GM12878 (cell line): ENCODE data around the gene SDC1. TPM values are rescaled to one million over a fixed set of nuclear protein-coding genes. Genes with fewer than 3 reads are reported as not detected.

ENCODE experiments used
- ATAC-seq: fragments of 200-7000 bp; cut with Tn5 transposase; 3 replicates; pipeline ENCODE4 v1.9.1; 2020; ENCODE audit warnings: mild to moderate bottlenecking, moderate library complexity
- BruUV-seq: library from RNA; stranded (reverse); fragments of 400-500 nt; replicated peaks from 2 replicates; lab custom pipeline; 2021; lab: Mats Ljungman, UMichigan
- CTCF ChIA-PET: fragments of 300-600 bp; sonication (Branson Sonifier 250); formaldehyde crosslinking; extraction: SDS; loops from one replicate; lab custom pipeline; 2021; ENCODE audit warnings: inconsistent platforms; lab: Yijun Ruan, JAX
- POLR2A ChIA-PET: fragments of 350-600 bp; formaldehyde crosslinking; extraction: SDS; loops from one replicate; lab custom pipeline; 2021; ENCODE audit warnings: inconsistent platforms; lab: Charles Lee
- RAD21 ChIA-PET: fragments of 300-600 bp; sonication (Branson Sonifier 250); formaldehyde crosslinking; loops from one replicate; lab custom pipeline; 2023; ENCODE audit warnings: antibody characterized with exemption; ENCODE audit not compliant: unreplicated experiment; lab: Charles Lee
- SMC1A ChIA-PET: fragments of 300-600 bp; sonication (Branson Sonifier 250); formaldehyde crosslinking; loops from one replicate; lab custom pipeline; 2023; ENCODE audit not compliant: unreplicated experiment, uncharacterized antibody; lab: Charles Lee
- DNase-seq: peaks from one replicate; pipeline ENCODE4 v3.0.0-alpha.2; 2011; ENCODE audit warnings: low read depth, low spot score
- FAIRE-seq: peaks from 3 replicates; lab custom pipeline; 2011; peaks lifted over from hg19 to GRCh38; lab: Jason Lieb, UNC
- H2AFZ ChIP-seq: 2 replicates; pipeline ENCODE4 v1.6.0; 2011; ENCODE audit warnings: low read depth, low read length, control low read depth; ENCODE audit not compliant: control insufficient read depth
- H3K27ac ChIP-seq: 2 replicates; pipeline ENCODE4 v1.5.1; 2011; ENCODE audit warnings: control low read depth; ENCODE audit not compliant: control insufficient read depth, insufficient read depth
- H3K27me3 ChIP-seq, 2 experiments: replicated peaks in 1 of 2; 2 replicates each; pipeline versions ENCODE4 v1.6.0 to v1.6.1; 2011; ENCODE audit warnings: low read length in 1 of 2; ENCODE audit not compliant: control insufficient read depth in 2 of 2, insufficient read depth in 2 of 2
- H3K36me3 ChIP-seq, 2 experiments: 2 replicates each; pipeline ENCODE4 v1.5.1; 2011; ENCODE audit warnings: low read length in 1 of 2; ENCODE audit not compliant: control insufficient read depth in 2 of 2, insufficient read depth in 2 of 2
- H3K4me1 ChIP-seq: 2 replicates; pipeline ENCODE4 v1.6.1; 2011; ENCODE audit warnings: mild to moderate bottlenecking, low read length, moderate library complexity, mixed read lengths; ENCODE audit not compliant: control insufficient read depth, insufficient read depth
- H3K4me2 ChIP-seq: 2 replicates; pipeline ENCODE4 v1.6.0; 2011; ENCODE audit warnings: control low read depth; ENCODE audit not compliant: control insufficient read depth, insufficient read depth
- H3K4me3 ChIP-seq: fragments of 200-600 bp; sonication (generic); 2 replicates; pipeline ENCODE4 v1.5.1; 2016
- H3K79me2 ChIP-seq: 2 replicates; pipeline ENCODE4 v1.6.0; 2011; ENCODE audit warnings: low read length; ENCODE audit not compliant: control insufficient read depth, insufficient read depth
- H3K9ac ChIP-seq: 2 replicates; pipeline ENCODE4 v1.8.0; 2011; ENCODE audit warnings: low read length, control low read depth, mixed read lengths; ENCODE audit not compliant: control insufficient read depth, insufficient read depth
- H3K9me3 ChIP-seq: replicated peaks from 3 replicates; pipeline ENCODE4 v1.5.1; 2011; ENCODE audit warnings: mild to moderate bottlenecking, low read length; ENCODE audit not compliant: control insufficient read depth, insufficient read depth
- H4K20me1 ChIP-seq: 2 replicates; pipeline ENCODE4 v1.6.0; 2011; ENCODE audit not compliant: control insufficient read depth, insufficient read depth
- ASH2L ChIP-seq: fragments of 300-600, 200-600 bp; sonication (generic); IDR thresholded peaks from 2 replicates; pipeline ENCODE4 v1.6.1; 2017; ENCODE audit warnings: low read depth, mild to moderate bottlenecking, borderline replicate concordance
- CEBPZ ChIP-seq: fragments of 150-350 bp; IDR thresholded peaks from 2 replicates; pipeline ENCODE4 v1.6.1; 2016; ENCODE audit warnings: low read depth, low read length
- HDAC6 ChIP-seq: fragments of 200-600 bp; sonication (generic); IDR thresholded peaks from one replicate; pipeline ENCODE4 v1.8.0; 2017; ENCODE audit warnings: antibody characterized with exemption; ENCODE audit not compliant: unreplicated experiment
- MYC ChIP-seq: IDR thresholded peaks from 2 replicates; pipeline ENCODE4 v1.6.1; 2011; ENCODE audit warnings: mild to moderate bottlenecking, low read length, moderate library complexity, inconsistent platforms; ENCODE audit not compliant: insufficient read depth, insufficient replicate concordance, insufficient read length, severe bottlenecking
- PKNOX1 ChIP-seq: fragments of 450-650 bp; IDR thresholded peaks from 2 replicates; pipeline ENCODE4 v1.6.1; 2016; ENCODE audit warnings: mild to moderate bottlenecking
- WGBS: methylation state at CpG from one replicate; pipeline ENCODE4 v1.1.6; 2016; ENCODE audit warnings: low lambda C conversion rate; ENCODE audit not compliant: insufficient replicate concordance, insufficient coverage; ENCODE audit errors: missing lambda C conversion rate; 5-methylcytosine and 5-hydroxymethylcytosine counted together
- in situ Hi-C: fragments of 300-500 bp; cut with MboI; formaldehyde crosslinking; loops from 9 replicates; pipeline ENCODE4 v1.14.3; 2018; ENCODE audit warnings: mixed read lengths
- intact Hi-C: fragments of 100-400 bp; cut with micrococcal nuclease; formaldehyde crosslinking; loops from one replicate; pipeline ENCODE4 v1.14.2; 2022; ENCODE audit not compliant: unreplicated experiment
- polyA plus RNA-seq, 11 experiments: library from polyadenylated mRNA; depleted of rRNA in 4 of 11; unstranded in 6 of 11; stranded (reverse) in 5 of 11; fragments of >200 nt; fragmentation: Nextera tagmentation in 4 of 11; fragmentation: Illumina TruSeq in 1 of 11; extraction: Ambion mirVana in 4 of 11; extraction: Trizol in 1 of 11; gene quantifications; 1 replicate in 1 of 11; 2 replicates in 10 of 11; pipeline versions ENCODE4 v1.2.1 to v1.2.3, GENCODE V29; 2011 to 2016; ENCODE audit warnings: inconsistent platforms in 2 of 11, missing spikeins in 2 of 11, low read depth in 1 of 11
- total RNA-seq, 4 experiments: library from RNA; depleted of rRNA in 3 of 4; stranded (reverse); fragments of >200 nt in 3 of 4; fragmentation: Illumina TruSeq in 1 of 4; extraction: Trizol in 1 of 4; gene quantifications; 2 replicates each; pipeline versions ENCODE4 v1.2.1 to v1.2.3, GENCODE V29; 2013 to 2021

The SDC1 gene
- total and polyA plus RNA-seq, 10 of the 15 experiments (the other 5 are each of a cell fraction or from before 2014, with no cell fraction given): 0.85 to 36.8 (median 23.7) TPM

- no peak overlapping the region for H3K9ac ChIP-seq
- no peaks in the 10 kb centered on the region for H4K20me1 ChIP-seq
- CTCF ChIA-PET: interaction anchor here (0.9 to 1.4 kb wide), 3 partner anchors 33 to 37 kb away, joined by 3 to 7 read pairs (median 3); partner anchors contain the start of gene SDC1
- no TSS peak for BruUV-seq
- POLR2A ChIA-PET: interaction anchor here (1.5 kb wide), 1 partner anchor 34 kb away, joined by 3 read pairs; no protein-coding TSS in a partner anchor
- ATAC-seq (no peak), FAIRE-seq (no peak), DNase-seq (no peak)
- no peak overlapping the region for H2AFZ ChIP-seq
- no peak overlapping the region for H3K27ac ChIP-seq
- no peaks in the 10 kb centered on the region for H3K36me3 ChIP-seq
- no peak overlapping the region for H3K4me3 ChIP-seq
- no peak for TF ChIP-seq HDAC6
- TF ChIP-seq ASH2L: no peak
- TF ChIP-seq MYC: no peak
- TF ChIP-seq CEBPZ: no peak
- no peak for TF ChIP-seq PKNOX1
- no peaks in the 10 kb centered on the region for H3K9me3 ChIP-seq
- RAD21 ChIA-PET: interaction anchor here (1.0 to 3.5 kb wide), 3 partner anchors 20 to 36 kb away, joined by 3 to 43 read pairs (median 3); partner anchors contain the start of gene SDC1
- SMC1A ChIA-PET: interaction anchor here (1.5 to 1.7 kb wide), 2 partner anchors 34 to 36 kb away, joined by 3 to 5 read pairs; no protein-coding TSS in a partner anchor
- no peak overlapping the region for H3K4me2 ChIP-seq
- H3K4me1 ChIP-seq: peaks cover 14% of the 10 kb centered on the region
- no peaks in the 10 kb centered on the region; a peak in 1 of 4 replicates for H3K27me3 ChIP-seq
- 34% methylated on average over 2 of the region's 2 CpGs for WGBS
- in situ Hi-C loops: no loop called here
- intact Hi-C loops: no loop called here
- no peaks in the 10 kb centered on the region for H3K79me2 ChIP-seq
Measured at GRCh38 chr2:20188201-20188600, 36.7 kb downstream of the SDC1 start.
